Liver (tissue), 9 donors: ENCODE data around the gene ZNF101. TPM values are rescaled to one million over a fixed set of nuclear protein-coding genes. Genes with fewer than 3 reads are reported as not detected.

Source experiments
- DNase-seq: peaks from one replicate; pipeline ENCODE4 v3.0.0-alpha.2; 2017; ENCODE audit warnings: low spot score
- H3K27ac ChIP-seq, 2 donors: one replicate each; pipeline ENCODE4 v1.7.0; 2013; ENCODE audit warnings: inconsistent platforms in 2 of 2, low read length in 2 of 2, control low read depth in 1 of 2, low read depth in 1 of 2, mild to moderate bottlenecking in 1 of 2
- H3K27me3 ChIP-seq, 4 donors: one replicate each; pipeline versions ENCODE4 v1.6.1 to v1.7.0; 2013; ENCODE audit warnings: low read length in 3 of 4, inconsistent platforms in 1 of 4, mild to moderate bottlenecking in 1 of 4, moderate library complexity in 1 of 4; ENCODE audit not compliant: control insufficient read depth in 4 of 4, insufficient read depth in 4 of 4
- H3K36me3 ChIP-seq, 4 donors: one replicate each; pipeline versions ENCODE4 v1.6.1 to v1.7.0; 2013; ENCODE audit warnings: low read length in 3 of 4, mild to moderate bottlenecking in 3 of 4, low read depth in 1 of 4, moderate library complexity in 1 of 4; ENCODE audit not compliant: control insufficient read depth in 4 of 4, insufficient read depth in 3 of 4
- H3K4me1 ChIP-seq, 4 donors: one replicate each; pipeline versions ENCODE4 v1.6.1 to v1.7.0; 2013; ENCODE audit warnings: low read length in 3 of 4, mild to moderate bottlenecking in 3 of 4, moderate library complexity in 1 of 4; ENCODE audit not compliant: control insufficient read depth in 4 of 4, insufficient read depth in 4 of 4
- H3K4me3 ChIP-seq, 3 donors: one replicate each; pipeline versions ENCODE4 v1.6.1 to v1.7.0; 2013; ENCODE audit warnings: low read length in 3 of 3, control low read depth in 1 of 3, low read depth in 1 of 3, mild to moderate bottlenecking in 1 of 3
- H3K9ac ChIP-seq, 2 donors: one replicate each; pipeline ENCODE4 v1.7.0; 2013; ENCODE audit warnings: low read length in 2 of 2, mild to moderate bottlenecking in 2 of 2, moderate library complexity in 2 of 2, control low read depth in 1 of 2, low read depth in 1 of 2
- H3K9me3 ChIP-seq, 4 donors: one replicate each; pipeline versions ENCODE4 v1.6.1 to v1.7.0; 2013; ENCODE audit warnings: low read length in 3 of 4; ENCODE audit not compliant: control insufficient read depth in 4 of 4
- EGR1 ChIP-seq, 2 donors: IDR thresholded peaks; 2 replicates each; pipeline ENCODE4 v1.6.1; 2016 to 2018; ENCODE audit warnings: antibody characterized with exemption in 2 of 2, low read depth in 2 of 2
- FOXA1 ChIP-seq: IDR thresholded peaks from 2 replicates; pipeline ENCODE4 v1.6.1; 2016; ENCODE audit warnings: antibody characterized with exemption
- FOXA2 ChIP-seq: IDR thresholded peaks from 2 replicates; pipeline ENCODE4 v1.6.1; 2016; ENCODE audit warnings: antibody characterized with exemption
- GABPA ChIP-seq, 2 donors: IDR thresholded peaks in 1 of 2; conservative IDR thresholded peaks in 1 of 2; 2 replicates each; pipeline ENCODE4 v1.6.1; 2016; ENCODE audit warnings: antibody characterized with exemption in 2 of 2, mild to moderate bottlenecking in 1 of 2, moderate library complexity in 1 of 2
- HNF4A ChIP-seq, 2 donors: conservative IDR thresholded peaks; 2 replicates each; pipeline ENCODE4 v1.6.1; 2016; ENCODE audit warnings: antibody characterized with exemption in 2 of 2, mild to moderate bottlenecking in 2 of 2
- HNF4G ChIP-seq: IDR thresholded peaks from 2 replicates; pipeline ENCODE4 v1.6.1; 2016; ENCODE audit warnings: antibody characterized with exemption
- JUND ChIP-seq, 2 donors: IDR thresholded peaks; 2 replicates each; pipeline ENCODE4 v1.6.1; 2016; ENCODE audit warnings: antibody characterized with exemption in 2 of 2
- NR2F2 ChIP-seq: IDR thresholded peaks from 2 replicates; pipeline ENCODE4 v1.6.1; 2016; ENCODE audit warnings: antibody characterized with exemption
- RAD21 ChIP-seq, 2 donors: IDR thresholded peaks; 2 replicates each; pipeline ENCODE4 v1.6.1; 2016; ENCODE audit warnings: antibody characterized with exemption in 2 of 2, mild to moderate bottlenecking in 2 of 2
- RXRA ChIP-seq, 2 donors: IDR thresholded peaks; 2 replicates each; pipeline ENCODE4 v1.6.1; 2017 to 2018; ENCODE audit warnings: antibody characterized with exemption in 2 of 2, mild to moderate bottlenecking in 1 of 2
- SP1 ChIP-seq: IDR thresholded peaks from 2 replicates; pipeline ENCODE4 v1.6.1; 2018; ENCODE audit warnings: antibody characterized with exemption, mild to moderate bottlenecking
- TAF1 ChIP-seq: conservative IDR thresholded peaks from 2 replicates; pipeline ENCODE4 v1.6.1; 2016; ENCODE audit warnings: antibody characterized with exemption, mild to moderate bottlenecking
- YY1 ChIP-seq: IDR thresholded peaks from 2 replicates; pipeline ENCODE4 v1.6.1; 2016; ENCODE audit warnings: antibody characterized with exemption, mild to moderate bottlenecking
- WGBS: extraction: QIAGEN DNeasy Blood & Tissue Kit; methylation state at CpG from one replicate; pipeline ENCODE4 v1.1.7; 2013; 5-methylcytosine and 5-hydroxymethylcytosine counted together
- polyA plus RNA-seq, 2 donors: library from polyadenylated mRNA; stranded (reverse) in 1 of 2; unstranded in 1 of 2; fragments of 200-250 nt in 1 of 2; fragments of >200 nt in 1 of 2; fragmentation: Nextera tagmentation in 1 of 2; extraction: Ambion mirVana in 1 of 2; gene quantifications; one replicate each; pipeline versions ENCODE4 v1.2.1 to v1.2.3, GENCODE V29; 2013 to 2015
- total RNA-seq, 2 donors: library from RNA; depleted of rRNA; stranded (reverse); fragments of >200 nt; gene quantifications; one replicate each; pipeline ENCODE4 v1.2.3, GENCODE V29; 2014
- TF ChIP-seq, protein P1 (sequence below): IDR thresholded peaks from 2 replicates; pipeline ENCODE4 v1.6.1; 2016; ENCODE audit warnings: antibody characterized with exemption
- TF ChIP-seq, protein P2 (sequence below): IDR thresholded peaks from 2 replicates; pipeline ENCODE4 v1.6.1; 2016; ENCODE audit warnings: antibody characterized with exemption
- TF ChIP-seq, protein P3 (sequence below): IDR thresholded peaks from 2 replicates; pipeline ENCODE4 v1.6.1; 2016; ENCODE audit warnings: antibody characterized with exemption, mild to moderate bottlenecking
- TF ChIP-seq, protein P4 (sequence below): fragments of 150-350 bp; IDR thresholded peaks from 2 replicates; pipeline ENCODE4 v1.5.1; 2017; ENCODE audit warnings: improper control_type of control experiment, low read depth, low read length; ENCODE audit not compliant: missing input control
- TF ChIP-seq, protein P5 (sequence below): IDR thresholded peaks from 2 replicates; pipeline ENCODE4 v1.6.1; 2016; ENCODE audit warnings: antibody characterized with exemption
- donor health status: healthy.
- donor health status: healthy.
- donor health status: healthy.
- donor health status: healthy.
- donor health status: healthy.

ZNF101 gene
- total and polyA plus RNA-seq, 4 donors: 1.5 to 6.9 (median 3.5) TPM

DNA sequence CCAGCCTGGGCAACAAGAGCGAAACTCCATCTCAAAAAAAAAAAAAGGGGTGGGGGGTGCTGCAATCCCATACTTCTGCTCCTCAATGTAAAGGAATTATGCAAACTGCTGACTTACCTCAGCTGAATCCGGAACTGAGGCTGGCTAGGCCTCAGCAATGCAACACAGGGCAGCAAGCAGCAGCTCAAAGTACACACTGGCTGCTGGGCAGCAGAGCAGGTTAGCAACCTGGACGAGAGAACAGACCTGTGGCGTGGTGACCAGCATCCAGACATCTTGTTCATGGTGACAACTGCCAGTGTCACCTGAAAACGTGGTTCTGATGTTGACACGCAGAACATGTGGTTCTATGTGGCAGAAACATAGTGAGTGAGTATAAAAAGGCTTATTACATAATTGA, 36.2 kb downstream of the ZNF101 start:
- TF ChIP-seq NR2F2: no peak
- no peak for TF ChIP-seq RAD21 (IDR thresholded peaks at IDR 0.05)
- TF ChIP-seq HNF4G: no peak
- no peak for TF ChIP-seq HNF4A (conservative IDR thresholded peaks at IDR 0.05)
- TF ChIP-seq, protein P1, sequence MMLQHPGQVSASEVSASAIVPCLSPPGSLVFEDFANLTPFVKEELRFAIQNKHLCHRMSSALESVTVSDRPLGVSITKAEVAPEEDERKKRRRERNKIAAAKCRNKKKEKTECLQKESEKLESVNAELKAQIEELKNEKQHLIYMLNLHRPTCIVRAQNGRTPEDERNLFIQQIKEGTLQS: no peak
- TF ChIP-seq FOXA1: no peak
- TF ChIP-seq, protein P2, sequence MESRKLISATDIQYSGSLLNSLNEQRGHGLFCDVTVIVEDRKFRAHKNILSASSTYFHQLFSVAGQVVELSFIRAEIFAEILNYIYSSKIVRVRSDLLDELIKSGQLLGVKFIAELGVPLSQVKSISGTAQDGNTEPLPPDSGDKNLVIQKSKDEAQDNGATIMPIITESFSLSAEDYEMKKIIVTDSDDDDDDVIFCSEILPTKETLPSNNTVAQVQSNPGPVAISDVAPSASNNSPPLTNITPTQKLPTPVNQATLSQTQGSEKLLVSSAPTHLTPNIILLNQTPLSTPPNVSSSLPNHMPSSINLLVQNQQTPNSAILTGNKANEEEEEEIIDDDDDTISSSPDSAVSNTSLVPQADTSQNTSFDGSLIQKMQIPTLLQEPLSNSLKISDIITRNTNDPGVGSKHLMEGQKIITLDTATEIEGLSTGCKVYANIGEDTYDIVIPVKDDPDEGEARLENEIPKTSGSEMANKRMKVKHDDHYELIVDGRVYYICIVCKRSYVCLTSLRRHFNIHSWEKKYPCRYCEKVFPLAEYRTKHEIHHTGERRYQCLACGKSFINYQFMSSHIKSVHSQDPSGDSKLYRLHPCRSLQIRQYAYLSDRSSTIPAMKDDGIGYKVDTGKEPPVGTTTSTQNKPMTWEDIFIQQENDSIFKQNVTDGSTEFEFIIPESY: no peak
- no peak for TF ChIP-seq YY1
- TF ChIP-seq, protein P3, sequence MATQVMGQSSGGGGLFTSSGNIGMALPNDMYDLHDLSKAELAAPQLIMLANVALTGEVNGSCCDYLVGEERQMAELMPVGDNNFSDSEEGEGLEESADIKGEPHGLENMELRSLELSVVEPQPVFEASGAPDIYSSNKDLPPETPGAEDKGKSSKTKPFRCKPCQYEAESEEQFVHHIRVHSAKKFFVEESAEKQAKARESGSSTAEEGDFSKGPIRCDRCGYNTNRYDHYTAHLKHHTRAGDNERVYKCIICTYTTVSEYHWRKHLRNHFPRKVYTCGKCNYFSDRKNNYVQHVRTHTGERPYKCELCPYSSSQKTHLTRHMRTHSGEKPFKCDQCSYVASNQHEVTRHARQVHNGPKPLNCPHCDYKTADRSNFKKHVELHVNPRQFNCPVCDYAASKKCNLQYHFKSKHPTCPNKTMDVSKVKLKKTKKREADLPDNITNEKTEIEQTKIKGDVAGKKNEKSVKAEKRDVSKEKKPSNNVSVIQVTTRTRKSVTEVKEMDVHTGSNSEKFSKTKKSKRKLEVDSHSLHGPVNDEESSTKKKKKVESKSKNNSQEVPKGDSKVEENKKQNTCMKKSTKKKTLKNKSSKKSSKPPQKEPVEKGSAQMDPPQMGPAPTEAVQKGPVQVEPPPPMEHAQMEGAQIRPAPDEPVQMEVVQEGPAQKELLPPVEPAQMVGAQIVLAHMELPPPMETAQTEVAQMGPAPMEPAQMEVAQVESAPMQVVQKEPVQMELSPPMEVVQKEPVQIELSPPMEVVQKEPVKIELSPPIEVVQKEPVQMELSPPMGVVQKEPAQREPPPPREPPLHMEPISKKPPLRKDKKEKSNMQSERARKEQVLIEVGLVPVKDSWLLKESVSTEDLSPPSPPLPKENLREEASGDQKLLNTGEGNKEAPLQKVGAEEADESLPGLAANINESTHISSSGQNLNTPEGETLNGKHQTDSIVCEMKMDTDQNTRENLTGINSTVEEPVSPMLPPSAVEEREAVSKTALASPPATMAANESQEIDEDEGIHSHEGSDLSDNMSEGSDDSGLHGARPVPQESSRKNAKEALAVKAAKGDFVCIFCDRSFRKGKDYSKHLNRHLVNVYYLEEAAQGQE: no peak
- TF ChIP-seq GABPA (IDR thresholded peaks at IDR 0.05 in 1 of 2, conservative IDR thresholded peaks at IDR 0.05 in 1 of 2): no peak
- no peak for TF ChIP-seq JUND (IDR thresholded peaks at IDR 0.05)
- TF ChIP-seq RXRA (IDR thresholded peaks at IDR 0.05): no peak
- TF ChIP-seq, protein P4, sequence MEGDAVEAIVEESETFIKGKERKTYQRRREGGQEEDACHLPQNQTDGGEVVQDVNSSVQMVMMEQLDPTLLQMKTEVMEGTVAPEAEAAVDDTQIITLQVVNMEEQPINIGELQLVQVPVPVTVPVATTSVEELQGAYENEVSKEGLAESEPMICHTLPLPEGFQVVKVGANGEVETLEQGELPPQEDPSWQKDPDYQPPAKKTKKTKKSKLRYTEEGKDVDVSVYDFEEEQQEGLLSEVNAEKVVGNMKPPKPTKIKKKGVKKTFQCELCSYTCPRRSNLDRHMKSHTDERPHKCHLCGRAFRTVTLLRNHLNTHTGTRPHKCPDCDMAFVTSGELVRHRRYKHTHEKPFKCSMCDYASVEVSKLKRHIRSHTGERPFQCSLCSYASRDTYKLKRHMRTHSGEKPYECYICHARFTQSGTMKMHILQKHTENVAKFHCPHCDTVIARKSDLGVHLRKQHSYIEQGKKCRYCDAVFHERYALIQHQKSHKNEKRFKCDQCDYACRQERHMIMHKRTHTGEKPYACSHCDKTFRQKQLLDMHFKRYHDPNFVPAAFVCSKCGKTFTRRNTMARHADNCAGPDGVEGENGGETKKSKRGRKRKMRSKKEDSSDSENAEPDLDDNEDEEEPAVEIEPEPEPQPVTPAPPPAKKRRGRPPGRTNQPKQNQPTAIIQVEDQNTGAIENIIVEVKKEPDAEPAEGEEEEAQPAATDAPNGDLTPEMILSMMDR: no peak
- TF ChIP-seq FOXA2: no peak
- no peak for TF ChIP-seq TAF1
- DNase-seq: no peak
- no peaks in the 10 kb centered on the region for H3K27me3 ChIP-seq
- H3K27ac ChIP-seq: no peak overlapping the region
- H3K9ac ChIP-seq: no peak overlapping the region
- WGBS: 86% methylated on average over 6 of the region's 6 CpGs
- H3K9me3 ChIP-seq: peaks cover 21 to 37% (median 32%) of the 10 kb centered on the region in 4 donors
- H3K4me3 ChIP-seq: peak overlapping the region in 1 of 3 donors; percentile 45
- no peaks in the 10 kb centered on the region for H3K4me1 ChIP-seq
- H3K36me3 ChIP-seq: no peaks in the 10 kb centered on the region

DNA sequence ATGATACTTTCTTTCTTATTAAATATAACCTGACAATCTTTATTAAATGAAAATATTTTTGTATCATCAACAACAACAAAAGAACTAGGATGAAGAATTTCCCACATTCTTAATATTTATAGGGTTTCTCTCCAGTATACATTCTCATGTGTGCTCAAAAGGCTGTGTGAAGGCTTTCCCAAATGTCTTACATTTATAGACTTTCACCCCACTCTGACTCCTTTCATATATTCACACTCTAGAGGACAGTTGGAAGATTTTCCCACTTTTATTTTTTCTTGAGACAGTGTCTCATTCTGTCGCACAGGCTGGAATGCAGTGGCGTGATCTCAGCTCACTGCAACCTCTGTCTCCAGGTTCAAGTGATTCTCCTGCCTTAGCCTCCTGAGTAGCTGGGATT, 41.9 kb downstream of the ZNF101 start:
- 95% methylated on average over 2 of the region's 2 CpGs for WGBS
- TF ChIP-seq, protein P2: no peak
- TF ChIP-seq, protein P5, sequence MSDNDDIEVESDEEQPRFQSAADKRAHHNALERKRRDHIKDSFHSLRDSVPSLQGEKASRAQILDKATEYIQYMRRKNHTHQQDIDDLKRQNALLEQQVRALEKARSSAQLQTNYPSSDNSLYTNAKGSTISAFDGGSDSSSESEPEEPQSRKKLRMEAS: no peak
- TF ChIP-seq SP1 (no peak), RAD21 (IDR thresholded peaks at IDR 0.05) (no peak), EGR1 (IDR thresholded peaks at IDR 0.05; ENCODE audit: low read depth in 2 of 2) (no peak), HNF4A (conservative IDR thresholded peaks at IDR 0.05) (no peak), RXRA (IDR thresholded peaks at IDR 0.05) (no peak), FOXA1 (no peak)
- TF ChIP-seq, protein P3: no peak
- no peak overlapping the region for H3K9ac ChIP-seq
- no peaks in the 10 kb centered on the region for H3K27me3 ChIP-seq
- H3K9me3 ChIP-seq: peaks cover 52 to 71% (median 62%) of the 10 kb centered on the region in 4 donors
- H3K4me3 ChIP-seq: peak overlapping the region in 2 of 3 donors; percentile 38 to 53
- DNase-seq: no peak
- no peaks in the 10 kb centered on the region for H3K4me1 ChIP-seq
- H3K36me3 ChIP-seq: peaks cover 0 to 15% (median 9%) of the 10 kb centered on the region in 4 donors
- H3K27ac ChIP-seq: no peak overlapping the region
